Naive thymus-derived CD8-positive, alpha-beta T cell (primary cell): ENCODE measurements around the gene HIRA. TPM values are rescaled to one million over a fixed set of nuclear protein-coding genes. Genes with fewer than 3 reads are reported as not detected.

Experiments used
- ATAC-seq, 2 donors: fragments of 150-1000 bp; cut with Tn5 transposase in 1 of 2; sonication (Bioruptor Pico), chemical (Tn5 transposase) in 1 of 2; 1 replicate in 1 of 2; 2 replicates in 1 of 2; pipeline ENCODE4 v1.10.0; 2021; ENCODE audit warnings: mild to moderate bottlenecking in 2 of 2, moderate library complexity in 2 of 2
- POLR2A ChIA-PET: fragments of 350-600 bp; sonication (Branson Sonifier 250); formaldehyde crosslinking; loops from one replicate; lab custom pipeline; 2021; ENCODE audit warnings: antibody characterized with exemption; lab: Charles Lee
- DNase-seq, 10 donors: peaks; one replicate each; pipeline versions ENCODE4 v3.0.0 to v3.0.0-alpha.2; 2020 to 2022
- H3K27ac Mint-ChIP-seq, 10 donors: one replicate each; pipeline ENCODE4 v1.8.0; 2020 to 2022; ENCODE audit warnings: mild to moderate bottlenecking in 10 of 10, mixed read lengths in 10 of 10, moderate library complexity in 4 of 10, inconsistent platforms in 1 of 10
- H3K27me3 Mint-ChIP-seq, 5 donors: one replicate each; pipeline ENCODE4 v1.8.0; 2021 to 2022; ENCODE audit warnings: mixed read lengths in 5 of 5
- H3K36me3 Mint-ChIP-seq, 3 donors: one replicate each; pipeline ENCODE4 v1.8.0; 2020 to 2022; ENCODE audit warnings: mixed read lengths in 3 of 3, mild to moderate bottlenecking in 2 of 3, inconsistent platforms in 1 of 3
- H3K4me1 Mint-ChIP-seq, 4 donors: one replicate each; pipeline ENCODE4 v1.8.0; 2021 to 2022; ENCODE audit warnings: mixed read lengths in 4 of 4
- H3K4me3 Mint-ChIP-seq, 10 donors: one replicate each; pipeline ENCODE4 v1.8.0; 2020 to 2022; ENCODE audit warnings: mild to moderate bottlenecking in 10 of 10, mixed read lengths in 10 of 10, moderate library complexity in 6 of 10, inconsistent platforms in 1 of 10
- H3K9me3 Mint-ChIP-seq, 9 donors: one replicate each; pipeline ENCODE4 v1.8.0; 2020 to 2022; ENCODE audit warnings: mixed read lengths in 9 of 9, mild to moderate bottlenecking in 3 of 9, inconsistent platforms in 1 of 9, moderate library complexity in 1 of 9
- polyA plus RNA-seq, 3 donors: library from polyadenylated mRNA; unstranded; fragments of 300-500 nt; fragmentation: Illumina TruSeq; gene quantifications; one replicate each; pipeline ENCODE4 v1.2.3, GENCODE V29; 2021
- total RNA-seq, 8 experiments: library from RNA in 2 of 8; stranded (reverse) in 2 of 8; gene quantifications; one replicate each; pipeline ENCODE4 v1.2.3 and lab custom pipeline; 2021 to 2026

Gene HIRA
- total and polyA plus RNA-seq, 5 experiments from 2014 or later: 1.5 to 25.0 (median 6.2) TPM

GRCh38 chr22:19472233-19472632, 40.7 kb upstream of the HIRA start:
- H3K36me3 Mint-ChIP-seq: peaks cover 0 to 69% (median 26%) of the 10 kb centered on the region in 3 donors
- no peaks in the 10 kb centered on the region for H3K9me3 Mint-ChIP-seq
- H3K27me3 Mint-ChIP-seq: no peaks in the 10 kb centered on the region
- DNase-seq: no peak
- H3K27ac Mint-ChIP-seq: peak overlapping the region in 2 of 10 donors; percentile 29 to 80
- peak overlapping the region in 1 of 10 donors; percentile 33 for H3K4me3 Mint-ChIP-seq
- POLR2A ChIA-PET: no interaction called here
- no peak for ATAC-seq
- peaks cover 16 to 29% (median 24%) of the 10 kb centered on the region in 4 donors for H3K4me1 Mint-ChIP-seq

GRCh38 chr22:19471572-19471971, 40.0 kb upstream of the HIRA start:
- Mint-ChIP-seq H3K27me3 (no peaks in the 10 kb centered on the region), H3K36me3 (peaks cover 0 to 75% (median 30%) of the 10 kb centered on the region in 3 donors), H3K27ac (no peak overlapping the region), H3K4me1 (peaks cover 13 to 26% (median 22%) of the 10 kb centered on the region in 4 donors), H3K4me3 (no peak overlapping the region), H3K9me3 (no peaks in the 10 kb centered on the region)
- DNase-seq: no peak
- ATAC-seq: no peak
- POLR2A ChIA-PET: no interaction called here

- Mint-ChIP-seq H3K27me3 (no peaks in the 10 kb centered on the region), H3K4me1 (peaks cover 2 to 13% (median 13%) of the 10 kb centered on the region in 4 donors), H3K4me3 (no peak overlapping the region), H3K9me3 (no peaks in the 10 kb centered on the region), H3K27ac (peak overlapping the region in 1 of 10 donors; percentile 19), H3K36me3 (peaks cover 3 to 86% (median 35%) of the 10 kb centered on the region in 3 donors)
- DNase-seq: no peak
- POLR2A ChIA-PET: interaction anchor here (1.7 kb wide), 1 partner anchor 160 kb away, joined by 4 read pairs; no protein-coding TSS in a partner anchor
- ATAC-seq: no peak
Observed at GRCh38 chr22:19470010-19470409, 38.5 kb upstream of the HIRA start.

- H3K4me3 Mint-ChIP-seq: no peak overlapping the region
- H3K9me3 Mint-ChIP-seq: no peaks in the 10 kb centered on the region
- ATAC-seq: no peak
- H3K4me1 Mint-ChIP-seq: peaks cover 2 to 13% (median 13%) of the 10 kb centered on the region in 4 donors
- H3K27ac Mint-ChIP-seq: peak overlapping the region in 1 of 10 donors; percentile 86
- no peak for DNase-seq
- peaks cover 5 to 89% (median 36%) of the 10 kb centered on the region in 3 donors for H3K36me3 Mint-ChIP-seq
- POLR2A ChIA-PET: interaction anchor here (1.5 to 1.7 kb wide), 2 partner anchors 10 to 161 kb away, joined by 3 to 4 read pairs; partner anchors contain the start of genes CDC45 and UFD1
- no peaks in the 10 kb centered on the region for H3K27me3 Mint-ChIP-seq
Observed at GRCh38 chr22:19469421-19469820, 37.9 kb upstream of the HIRA start.

- Mint-ChIP-seq H3K9me3 (no peaks in the 10 kb centered on the region), H3K27me3 (no peaks in the 10 kb centered on the region), H3K36me3 (peaks cover 5 to 90% (median 36%) of the 10 kb centered on the region in 3 donors), H3K4me1 (peaks cover 0 to 11% (median 8%) of the 10 kb centered on the region in 4 donors), H3K27ac (peak overlapping the region in 2 of 10 donors; percentile 7 to 29), H3K4me3 (no peak overlapping the region)
- POLR2A ChIA-PET: no interaction called here
- no peak for ATAC-seq
- no peak for DNase-seq
Observed at GRCh38 chr22:19467912-19468311, 36.4 kb upstream of the HIRA start.

DNA sequence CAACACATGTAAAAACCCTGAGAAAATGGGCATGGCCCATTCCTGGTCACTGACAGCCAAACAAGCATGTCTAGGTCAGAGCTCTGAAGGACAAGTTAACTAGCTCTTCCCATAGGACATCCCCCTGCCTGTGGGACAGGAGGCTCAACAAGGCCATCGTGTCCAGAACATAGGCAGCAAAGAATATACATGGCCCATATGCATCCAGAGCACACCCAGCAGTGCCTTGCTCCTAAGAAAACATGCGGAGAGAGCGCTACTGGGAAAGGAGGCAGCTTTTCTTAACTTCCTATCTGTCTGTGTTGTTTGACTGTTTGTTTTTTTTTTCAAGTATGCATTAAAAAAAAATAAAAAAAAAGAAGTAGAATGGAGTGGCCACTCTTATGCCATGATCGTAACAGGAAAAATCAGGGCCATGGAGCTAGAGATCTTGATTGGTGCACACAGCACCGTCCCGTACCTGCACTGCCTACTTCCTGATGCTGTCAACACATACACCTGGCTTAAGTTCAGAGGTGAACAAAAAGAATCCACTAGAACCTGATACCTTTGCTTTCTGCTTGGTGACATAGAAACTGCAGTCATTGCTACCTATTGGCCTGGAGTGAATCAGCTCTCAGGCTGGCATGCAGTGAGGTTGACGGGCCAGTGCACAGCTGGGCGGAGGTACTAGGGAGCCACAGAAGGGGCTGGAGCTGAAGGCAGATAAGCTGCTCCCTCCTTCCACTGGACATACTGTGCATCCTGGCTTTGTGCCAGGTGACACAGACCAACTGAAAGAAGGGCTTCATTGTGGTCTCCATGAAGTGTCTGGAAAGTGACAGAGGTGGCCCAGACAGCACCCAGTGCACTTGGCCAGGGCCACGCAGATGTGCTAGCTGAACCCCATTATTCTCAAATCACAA, 35.6 kb upstream of the HIRA start:
- no peak for ATAC-seq
- DNase-seq: no peak
- Mint-ChIP-seq H3K36me3 (peaks cover 5 to 90% (median 36%) of the 10 kb centered on the region in 3 donors), H3K9me3 (no peaks in the 10 kb centered on the region), H3K27ac (peak overlapping the region in 1 of 10 donors; percentile 29), H3K27me3 (no peaks in the 10 kb centered on the region), H3K4me1 (peaks cover 0 to 11% (median 8%) of the 10 kb centered on the region in 4 donors), H3K4me3 (no peak overlapping the region)
- POLR2A ChIA-PET: interaction anchor here (1.3 kb wide), 1 partner anchor 12 kb away, joined by 3 read pairs; the partner anchor contains the start of gene CDC45

DNA sequence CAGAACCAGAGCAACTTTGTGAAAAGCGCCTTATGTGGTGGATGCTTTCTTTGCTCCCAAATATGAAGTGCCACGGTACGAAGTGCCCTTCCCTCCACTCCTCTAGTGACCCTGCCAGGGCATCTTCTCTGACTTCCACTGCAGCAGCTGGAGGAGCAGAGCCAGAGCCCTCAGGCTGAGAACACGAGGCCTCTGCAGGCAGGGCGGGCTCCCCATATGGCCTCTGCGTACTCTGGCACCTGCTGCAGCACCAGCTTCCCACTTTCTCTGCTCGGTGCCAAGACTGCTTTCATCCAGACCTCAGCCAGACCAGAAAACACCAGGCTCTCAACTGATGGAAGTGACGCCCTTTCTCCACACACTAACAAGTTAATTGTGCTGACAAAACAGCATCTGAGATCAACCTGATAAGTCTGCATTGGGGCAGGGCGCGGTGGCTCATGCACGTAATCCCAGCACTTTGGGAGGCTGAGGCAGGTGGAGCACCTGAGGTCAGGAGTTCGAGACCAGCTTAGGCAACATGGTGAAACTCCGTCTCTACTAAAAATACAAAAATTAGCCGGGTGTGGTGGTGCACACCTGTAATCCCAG, 34.7 kb upstream of the HIRA start:
- H3K4me1 Mint-ChIP-seq: peaks cover 0 to 11% (median 8%) of the 10 kb centered on the region in 4 donors
- ATAC-seq (no peak), DNase-seq (no peak)
- no peak overlapping the region for H3K27ac Mint-ChIP-seq
- H3K4me3 Mint-ChIP-seq: no peak overlapping the region
- no peaks in the 10 kb centered on the region for H3K27me3 Mint-ChIP-seq
- H3K36me3 Mint-ChIP-seq: peaks cover 5 to 87% (median 29%) of the 10 kb centered on the region in 3 donors
- no peaks in the 10 kb centered on the region for H3K9me3 Mint-ChIP-seq
- POLR2A ChIA-PET: interaction anchor here (1.3 kb wide), 1 partner anchor 13 kb away, joined by 3 read pairs; the partner anchor contains the start of gene CDC45

- Mint-ChIP-seq H3K27me3 (no peaks in the 10 kb centered on the region), H3K36me3 (peaks cover 5 to 80% (median 26%) of the 10 kb centered on the region in 3 donors), H3K4me3 (no peak overlapping the region), H3K27ac (no peak overlapping the region), H3K9me3 (no peaks in the 10 kb centered on the region), H3K4me1 (peaks cover 0 to 10% (median 7%) of the 10 kb centered on the region in 4 donors)
- POLR2A ChIA-PET: no interaction called here
- DNase-seq: no peak
- ATAC-seq: no peak
Observed at GRCh38 chr22:19464975-19465374, 33.4 kb upstream of the HIRA start.

DNA sequence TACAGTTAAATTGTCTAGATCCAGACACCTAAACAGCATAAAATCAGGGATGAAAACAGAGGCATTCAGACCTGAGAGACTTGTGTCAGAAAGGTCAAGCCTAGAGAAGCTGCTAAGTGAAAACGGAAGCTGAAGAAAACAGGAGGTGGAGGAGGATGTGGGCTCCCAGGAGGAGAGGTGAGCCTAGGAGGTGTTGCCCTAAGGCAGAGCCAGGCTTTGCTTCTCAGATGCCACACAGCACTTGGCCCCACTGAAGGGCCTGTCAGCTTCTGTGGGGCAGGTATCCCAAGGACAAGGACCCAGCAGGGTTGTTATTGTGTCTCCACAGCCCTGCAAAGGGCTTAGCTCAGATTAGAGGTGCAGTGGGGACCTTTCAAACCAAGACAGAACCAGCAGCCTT, 33.0 kb upstream of the HIRA start:
- peaks cover 0 to 9% (median 7%) of the 10 kb centered on the region in 4 donors for H3K4me1 Mint-ChIP-seq
- no peak for ATAC-seq
- DNase-seq: no peak
- H3K36me3 Mint-ChIP-seq: peaks cover 5 to 76% (median 24%) of the 10 kb centered on the region in 3 donors
- H3K9me3 Mint-ChIP-seq: no peaks in the 10 kb centered on the region
- H3K4me3 Mint-ChIP-seq: no peak overlapping the region
- H3K27me3 Mint-ChIP-seq: no peaks in the 10 kb centered on the region
- H3K27ac Mint-ChIP-seq: peak overlapping the region in 1 of 10 donors; percentile 25
- POLR2A ChIA-PET: no interaction called here

DNA sequence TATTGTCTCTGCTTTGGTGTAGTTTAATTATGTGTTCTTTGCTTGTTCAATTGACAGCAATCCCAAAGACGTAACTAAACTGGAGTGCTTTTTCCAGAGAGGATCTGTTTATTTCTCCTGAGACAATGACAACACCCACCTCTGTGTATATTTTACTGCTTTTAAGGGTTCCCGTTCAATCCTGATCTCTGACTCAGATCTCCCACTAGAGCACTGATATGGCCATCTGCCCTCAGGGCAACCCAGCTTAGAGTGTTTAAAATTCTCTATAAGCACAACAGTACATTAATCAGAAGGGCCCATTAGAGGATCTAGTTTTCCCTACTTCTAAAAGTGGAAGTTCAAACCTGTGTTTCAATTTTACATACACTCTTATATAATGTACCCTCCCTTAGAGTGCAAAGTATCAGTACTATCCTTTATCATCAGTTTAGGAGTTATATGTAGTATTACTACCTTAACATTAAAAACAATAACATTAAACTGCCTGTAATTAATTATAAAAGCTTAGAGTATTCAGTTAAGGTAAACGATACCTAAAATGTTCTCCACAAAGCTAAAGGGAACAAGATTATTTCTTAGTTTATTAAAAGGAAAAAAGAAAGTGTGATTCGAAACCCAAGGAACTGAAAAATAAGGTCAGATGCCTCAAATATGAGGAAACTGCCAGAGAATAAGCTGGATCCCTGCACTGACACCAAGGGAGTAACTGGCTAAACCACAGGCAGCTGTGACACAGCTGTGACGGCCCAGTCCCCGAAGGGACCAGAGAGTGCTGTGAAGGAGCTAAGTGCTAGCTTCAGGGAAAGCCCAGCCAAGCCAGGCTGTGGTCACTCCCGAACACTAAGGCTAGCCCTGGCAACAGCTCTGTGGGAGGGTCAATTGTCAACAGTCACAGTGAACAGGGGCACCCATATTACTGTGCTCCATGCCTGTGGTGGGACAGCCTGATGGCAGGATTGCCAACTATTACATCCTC, 32.2 kb upstream of the HIRA start:
- Mint-ChIP-seq H3K9me3 (no peaks in the 10 kb centered on the region), H3K27ac (peak overlapping the region in 2 of 10 donors; percentile 11 to 25), H3K4me1 (peaks cover 0 to 4% (median 3%) of the 10 kb centered on the region in 4 donors), H3K4me3 (no peak overlapping the region), H3K27me3 (no peaks in the 10 kb centered on the region), H3K36me3 (peaks cover 5 to 72% (median 24%) of the 10 kb centered on the region in 3 donors)
- no peak for DNase-seq
- POLR2A ChIA-PET: no interaction called here
- no peak for ATAC-seq

GRCh38 chr22:19463008-19463407, 31.5 kb upstream of the HIRA start:
- Mint-ChIP-seq H3K27me3 (no peaks in the 10 kb centered on the region), H3K27ac (peak overlapping the region in 2 of 10 donors; percentile 20 to 25), H3K4me3 (no peak overlapping the region), H3K36me3 (peaks cover 5 to 68% (median 19%) of the 10 kb centered on the region in 3 donors), H3K9me3 (no peaks in the 10 kb centered on the region), H3K4me1 (peaks cover 0 to 3% (median 1%) of the 10 kb centered on the region in 4 donors)
- no peak for DNase-seq
- POLR2A ChIA-PET: no interaction called here
- no peak for ATAC-seq

DNA sequence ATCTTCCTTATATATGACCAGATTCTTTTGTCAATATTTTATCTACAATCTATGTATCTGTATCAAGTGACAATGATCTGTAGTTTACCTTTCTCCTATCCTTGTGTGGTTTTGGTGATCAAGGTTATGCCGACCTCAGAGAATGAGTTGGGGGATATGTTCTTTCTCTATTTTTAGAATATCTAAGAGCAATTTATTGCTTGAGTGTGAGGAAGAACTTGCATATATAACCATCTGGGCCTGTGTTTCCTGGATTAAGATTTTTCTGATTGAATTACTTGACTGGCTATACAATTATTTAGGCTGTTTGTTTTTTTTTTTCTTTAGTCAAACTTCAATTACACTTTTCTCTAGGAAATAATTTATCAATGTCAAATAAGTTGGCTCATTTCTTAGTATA, 30.0 kb upstream of the HIRA start:
- H3K36me3 Mint-ChIP-seq: peaks cover 5 to 66% (median 7%) of the 10 kb centered on the region in 3 donors
- H3K4me1 Mint-ChIP-seq: no peaks in the 10 kb centered on the region
- H3K9me3 Mint-ChIP-seq: no peaks in the 10 kb centered on the region
- POLR2A ChIA-PET: no interaction called here
- no peak overlapping the region for H3K4me3 Mint-ChIP-seq
- H3K27me3 Mint-ChIP-seq: no peaks in the 10 kb centered on the region
- DNase-seq (no peak), ATAC-seq (no peak)
- no peak overlapping the region for H3K27ac Mint-ChIP-seq
